Skin of body (tissue), 2 donors: ENCODE measurements around the gene SCAF1. TPM values are rescaled to one million over a fixed set of nuclear protein-coding genes. Genes with fewer than 3 reads are reported as not detected.

Source experiments
- DNase-seq: peaks from one replicate; lab custom pipeline; 2025; lab: John Stamatoyannopoulos, UW
- total RNA-seq: library from RNA; depleted of rRNA; stranded (reverse); fragments of >200 nt; gene quantifications from one replicate; pipeline ENCODE4 v1.2.3, GENCODE V29; 2014

SCAF1 gene, protein sequence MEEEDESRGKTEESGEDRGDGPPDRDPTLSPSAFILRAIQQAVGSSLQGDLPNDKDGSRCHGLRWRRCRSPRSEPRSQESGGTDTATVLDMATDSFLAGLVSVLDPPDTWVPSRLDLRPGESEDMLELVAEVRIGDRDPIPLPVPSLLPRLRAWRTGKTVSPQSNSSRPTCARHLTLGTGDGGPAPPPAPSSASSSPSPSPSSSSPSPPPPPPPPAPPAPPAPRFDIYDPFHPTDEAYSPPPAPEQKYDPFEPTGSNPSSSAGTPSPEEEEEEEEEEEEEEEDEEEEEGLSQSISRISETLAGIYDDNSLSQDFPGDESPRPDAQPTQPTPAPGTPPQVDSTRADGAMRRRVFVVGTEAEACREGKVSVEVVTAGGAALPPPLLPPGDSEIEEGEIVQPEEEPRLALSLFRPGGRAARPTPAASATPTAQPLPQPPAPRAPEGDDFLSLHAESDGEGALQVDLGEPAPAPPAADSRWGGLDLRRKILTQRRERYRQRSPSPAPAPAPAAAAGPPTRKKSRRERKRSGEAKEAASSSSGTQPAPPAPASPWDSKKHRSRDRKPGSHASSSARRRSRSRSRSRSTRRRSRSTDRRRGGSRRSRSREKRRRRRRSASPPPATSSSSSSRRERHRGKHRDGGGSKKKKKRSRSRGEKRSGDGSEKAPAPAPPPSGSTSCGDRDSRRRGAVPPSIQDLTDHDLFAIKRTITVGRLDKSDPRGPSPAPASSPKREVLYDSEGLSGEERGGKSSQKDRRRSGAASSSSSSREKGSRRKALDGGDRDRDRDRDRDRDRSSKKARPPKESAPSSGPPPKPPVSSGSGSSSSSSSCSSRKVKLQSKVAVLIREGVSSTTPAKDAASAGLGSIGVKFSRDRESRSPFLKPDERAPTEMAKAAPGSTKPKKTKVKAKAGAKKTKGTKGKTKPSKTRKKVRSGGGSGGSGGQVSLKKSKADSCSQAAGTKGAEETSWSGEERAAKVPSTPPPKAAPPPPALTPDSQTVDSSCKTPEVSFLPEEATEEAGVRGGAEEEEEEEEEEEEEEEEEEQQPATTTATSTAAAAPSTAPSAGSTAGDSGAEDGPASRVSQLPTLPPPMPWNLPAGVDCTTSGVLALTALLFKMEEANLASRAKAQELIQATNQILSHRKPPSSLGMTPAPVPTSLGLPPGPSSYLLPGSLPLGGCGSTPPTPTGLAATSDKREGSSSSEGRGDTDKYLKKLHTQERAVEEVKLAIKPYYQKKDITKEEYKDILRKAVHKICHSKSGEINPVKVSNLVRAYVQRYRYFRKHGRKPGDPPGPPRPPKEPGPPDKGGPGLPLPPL
- 8.5 TPM for total RNA-seq

DNA sequence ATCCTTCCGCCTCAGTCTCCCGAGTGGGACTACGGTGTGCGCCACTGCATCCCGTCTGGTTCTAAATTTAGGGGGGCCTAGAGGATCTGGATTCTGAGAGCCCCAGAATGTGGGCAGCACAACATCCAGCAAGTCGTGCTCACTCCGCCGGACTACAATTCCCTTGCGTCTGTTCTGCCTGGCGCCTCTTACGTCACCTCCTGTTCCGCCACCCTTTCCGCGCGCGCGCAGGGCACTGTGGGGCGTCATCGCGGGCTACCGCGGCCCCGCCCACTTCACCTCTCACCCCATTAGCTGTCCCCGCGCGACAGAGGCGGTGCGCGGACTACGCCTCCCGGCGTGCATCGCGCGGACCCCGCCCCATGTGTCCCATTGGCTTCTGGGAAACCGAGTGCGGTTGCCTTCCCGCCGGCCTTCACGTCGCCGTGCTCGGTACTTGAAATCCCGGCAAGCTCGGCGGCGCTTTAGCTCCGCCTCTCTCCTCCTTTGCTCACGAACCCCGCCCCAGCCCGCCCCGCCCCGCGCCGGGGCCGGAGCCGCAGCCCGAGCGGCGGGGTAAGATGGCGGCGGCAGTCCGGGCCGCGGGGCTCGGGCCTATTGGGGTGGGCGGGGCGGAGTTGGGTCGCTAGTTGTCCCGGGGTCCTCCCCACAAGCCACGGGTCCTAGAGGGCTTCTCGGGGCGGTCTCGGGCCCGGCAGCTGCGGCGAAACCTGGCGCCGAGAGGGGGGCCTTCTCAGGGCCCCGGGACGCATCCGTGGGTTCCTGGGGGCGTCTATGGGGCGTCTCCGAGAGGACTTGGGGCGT is at the start of gene SCAF1:
Gene SCAF1, plus strand, starts transcription at position 522 of the 804 bp plus-strand sequence. CDS start 2,818 bp downstream, outside the sequence.
- DNase-seq, result peak; percentile 99

DNA sequence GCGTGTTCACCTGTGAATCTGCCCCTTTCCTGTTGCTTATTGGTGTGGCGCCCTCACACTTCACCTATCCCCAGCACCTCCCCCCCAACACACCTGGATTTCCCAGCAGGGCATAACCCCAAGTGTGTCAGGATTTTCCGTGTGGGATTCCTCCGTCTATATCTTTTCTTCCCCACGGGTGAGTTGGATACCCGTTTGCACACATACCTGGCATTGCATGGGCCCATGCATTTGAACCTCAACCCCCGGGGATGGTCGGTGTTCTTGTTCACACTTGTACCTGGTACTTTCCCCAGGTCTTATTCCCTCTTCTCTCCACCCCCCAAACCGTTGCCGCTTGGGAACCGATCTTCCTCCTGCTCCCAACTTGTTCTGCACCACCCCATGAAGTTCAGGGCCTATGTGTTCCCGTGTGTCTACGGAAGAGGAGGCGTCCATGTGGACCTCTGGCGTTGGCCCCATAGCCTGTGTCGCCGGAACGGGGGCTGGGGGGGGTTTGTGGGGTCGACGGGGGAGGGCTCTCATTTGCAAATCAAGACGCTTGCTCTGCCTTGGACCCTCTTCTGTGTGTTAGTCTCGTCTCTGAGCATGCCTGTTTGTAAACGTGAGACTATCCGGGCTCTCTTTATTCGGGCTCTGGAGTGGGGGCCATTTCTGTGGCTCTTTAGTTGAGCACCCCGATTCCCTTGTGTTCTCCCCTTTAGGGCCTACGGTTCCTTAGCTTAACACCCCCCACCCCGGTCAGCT is 49.4 kb upstream of the SCAF1 start:
- DNase-seq, result no peak

DNA sequence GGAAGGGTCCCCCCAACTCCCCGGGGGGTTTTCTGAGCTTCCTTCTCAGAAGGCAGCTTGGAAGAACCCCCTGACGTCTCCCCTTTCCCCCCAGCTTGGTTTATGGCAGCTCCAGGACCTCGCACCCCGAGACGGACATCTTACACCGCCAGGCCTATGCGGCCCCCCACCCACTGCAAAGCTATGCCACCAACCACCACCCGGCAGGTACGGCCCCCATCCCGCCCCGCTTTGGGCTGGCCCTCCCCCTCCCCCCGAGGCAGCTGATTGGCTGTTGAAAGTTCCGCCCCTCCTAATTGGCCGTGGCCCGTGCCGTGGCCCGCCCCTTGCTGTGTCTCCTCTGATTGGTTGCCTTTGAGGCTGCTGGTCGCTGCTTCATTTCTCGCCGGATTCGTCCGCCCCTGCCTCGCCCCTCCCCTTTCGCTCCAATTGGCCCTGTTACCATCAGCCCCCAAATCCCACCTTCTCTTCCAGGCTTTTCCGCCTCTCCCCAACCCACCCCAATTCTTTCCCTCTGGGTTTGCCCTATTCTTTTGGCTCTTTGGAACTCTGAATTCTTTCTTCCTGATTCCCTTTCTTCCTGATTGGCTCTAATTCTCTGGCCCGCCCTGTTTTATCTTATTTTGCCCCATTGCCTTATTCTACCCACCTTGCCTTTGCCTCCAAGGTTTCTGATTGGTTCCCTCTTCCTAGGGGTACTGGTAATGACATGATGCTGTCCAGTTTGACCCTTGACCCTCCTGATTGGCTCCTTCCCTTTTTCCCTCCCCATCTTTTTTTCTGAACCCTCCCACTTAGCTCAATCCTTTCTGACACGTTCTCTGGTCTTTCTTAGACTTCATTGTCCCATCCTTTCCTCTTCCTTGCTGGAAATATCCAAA is 48.5 kb upstream of the SCAF1 start:
- DNase-seq, result peak; percentile 86

DNA sequence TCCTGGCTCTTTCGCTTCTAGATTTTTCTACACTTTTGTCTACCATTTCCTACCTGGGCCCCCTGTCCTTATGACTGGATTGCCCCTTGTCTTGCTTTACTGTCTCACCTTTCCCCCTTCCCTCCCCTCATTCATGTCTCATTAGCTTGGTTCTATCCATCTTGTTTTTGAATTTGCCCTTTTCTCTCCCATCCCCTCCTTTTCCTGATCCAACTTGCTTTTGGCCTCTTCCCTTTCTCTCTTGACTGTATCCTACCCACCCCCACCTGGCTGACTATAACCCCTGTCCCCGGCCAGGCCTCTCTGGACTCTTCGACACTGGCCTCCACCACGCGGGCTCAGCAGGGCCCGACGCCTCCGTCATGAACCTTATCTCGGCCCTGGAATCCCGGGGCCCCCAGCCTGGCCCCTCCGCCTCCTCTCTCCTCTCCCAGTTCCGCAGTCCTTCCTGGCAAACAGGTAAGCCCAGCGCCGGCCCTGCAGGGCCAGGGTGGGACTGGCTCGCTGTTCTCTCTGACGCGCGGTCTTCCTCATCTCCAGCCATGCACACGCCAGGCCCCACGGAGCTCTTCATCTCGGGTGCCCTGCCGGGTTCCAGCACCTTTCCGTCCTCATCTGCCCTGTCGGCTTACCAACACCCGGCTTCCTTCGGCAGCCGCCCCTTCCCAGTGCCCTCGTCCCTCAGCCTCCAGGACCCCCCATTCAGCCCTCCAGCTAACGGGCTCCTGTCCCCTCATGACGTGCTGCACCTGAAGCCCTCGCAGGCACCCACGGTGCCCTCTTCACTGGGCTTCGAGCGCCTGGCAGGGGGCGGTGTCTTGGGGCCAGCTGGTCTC is 47.6 kb upstream of the SCAF1 start:
- no peak for DNase-seq

DNA sequence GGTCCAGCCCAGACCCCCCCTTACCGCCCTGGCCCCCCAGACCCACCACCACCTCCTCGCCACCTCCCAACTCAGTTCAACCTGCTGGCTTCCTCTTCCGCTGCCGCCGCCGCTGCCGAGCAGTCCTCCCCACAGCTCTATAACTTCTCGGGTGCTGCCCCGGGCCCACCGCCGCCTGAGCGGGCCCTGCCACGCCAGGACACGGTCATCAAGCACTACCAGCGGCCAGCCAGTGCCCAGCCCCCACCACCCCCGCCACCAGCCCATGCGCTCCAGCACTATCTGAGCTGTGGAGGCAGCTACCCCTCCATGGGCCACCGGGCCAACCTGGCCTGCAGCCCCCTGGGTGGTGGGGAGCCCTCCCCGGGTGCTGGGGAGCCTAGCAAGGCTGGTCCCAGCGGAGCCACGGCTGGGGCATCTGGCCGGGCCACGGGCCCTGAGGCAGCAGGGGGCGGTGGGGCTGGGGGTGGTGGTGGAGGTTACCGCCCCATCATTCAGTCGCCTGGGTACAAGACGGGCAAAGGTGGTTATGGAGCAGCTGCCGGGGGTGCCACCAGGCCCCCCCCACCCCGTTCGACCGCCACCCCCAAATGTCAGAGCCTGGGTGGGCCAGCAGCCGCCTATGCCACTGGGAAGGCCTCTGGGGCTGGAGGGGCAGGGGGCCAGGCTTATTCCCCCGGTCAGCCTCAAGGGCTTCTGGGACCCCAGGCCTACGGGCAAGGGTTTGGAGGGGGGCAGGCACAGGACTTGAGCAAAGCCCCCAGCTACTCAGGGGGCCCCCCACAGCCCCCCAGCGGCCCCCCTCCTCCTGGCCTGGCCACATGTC is 46.8 kb upstream of the SCAF1 start:
- DNase-seq, result no peak

DNA sequence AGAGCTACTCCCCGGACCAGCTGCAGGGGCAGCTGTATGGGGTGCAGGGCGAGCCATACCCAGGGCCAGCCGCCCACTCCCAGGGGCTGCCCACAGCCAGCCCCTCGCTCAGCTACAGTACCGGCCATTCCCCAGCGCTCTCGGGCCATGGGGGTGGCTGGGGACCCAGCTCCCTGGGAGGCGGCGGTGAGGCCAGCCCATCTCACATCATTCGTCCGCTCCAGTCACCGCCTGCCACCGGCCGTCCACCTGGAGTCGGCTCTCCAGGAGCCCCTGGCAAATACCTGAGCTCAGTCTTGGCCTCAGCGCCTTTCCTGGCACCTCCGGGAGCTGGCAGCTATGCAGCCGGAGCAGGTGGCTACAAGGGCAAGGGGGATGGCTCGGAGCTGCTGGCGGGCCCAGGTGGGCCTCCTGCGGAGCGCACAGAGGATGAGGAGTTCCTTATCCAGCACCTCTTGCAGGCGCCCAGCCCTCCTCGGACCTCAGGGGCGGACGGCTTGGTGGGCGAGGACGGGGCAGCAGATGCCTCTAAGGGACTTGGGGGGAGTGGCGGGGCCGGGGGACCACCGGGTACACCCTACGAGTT is 46.1 kb upstream of the SCAF1 start:
- DNase-seq, result no peak

DNA sequence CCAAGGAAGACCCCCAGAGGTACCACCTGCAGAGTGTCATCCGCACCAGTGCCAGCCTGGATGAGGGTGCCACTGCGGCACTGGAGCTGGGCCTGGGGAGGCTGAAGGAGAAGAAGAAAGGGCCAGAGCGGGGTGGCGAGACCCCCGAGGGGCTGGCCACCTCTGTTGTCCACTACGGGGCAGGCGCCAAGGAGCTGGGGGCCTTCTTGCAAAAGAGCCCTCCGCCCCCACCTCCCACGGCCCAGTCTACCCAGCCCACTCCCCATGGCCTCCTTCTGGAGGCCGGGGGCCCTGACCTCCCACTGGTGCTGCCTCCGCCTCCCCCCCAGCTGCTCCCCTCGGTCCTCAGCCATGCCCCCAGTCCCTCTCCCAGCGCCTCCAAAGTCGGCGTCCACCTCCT is 45.6 kb upstream of the SCAF1 start:
- no peak for DNase-seq

DNA sequence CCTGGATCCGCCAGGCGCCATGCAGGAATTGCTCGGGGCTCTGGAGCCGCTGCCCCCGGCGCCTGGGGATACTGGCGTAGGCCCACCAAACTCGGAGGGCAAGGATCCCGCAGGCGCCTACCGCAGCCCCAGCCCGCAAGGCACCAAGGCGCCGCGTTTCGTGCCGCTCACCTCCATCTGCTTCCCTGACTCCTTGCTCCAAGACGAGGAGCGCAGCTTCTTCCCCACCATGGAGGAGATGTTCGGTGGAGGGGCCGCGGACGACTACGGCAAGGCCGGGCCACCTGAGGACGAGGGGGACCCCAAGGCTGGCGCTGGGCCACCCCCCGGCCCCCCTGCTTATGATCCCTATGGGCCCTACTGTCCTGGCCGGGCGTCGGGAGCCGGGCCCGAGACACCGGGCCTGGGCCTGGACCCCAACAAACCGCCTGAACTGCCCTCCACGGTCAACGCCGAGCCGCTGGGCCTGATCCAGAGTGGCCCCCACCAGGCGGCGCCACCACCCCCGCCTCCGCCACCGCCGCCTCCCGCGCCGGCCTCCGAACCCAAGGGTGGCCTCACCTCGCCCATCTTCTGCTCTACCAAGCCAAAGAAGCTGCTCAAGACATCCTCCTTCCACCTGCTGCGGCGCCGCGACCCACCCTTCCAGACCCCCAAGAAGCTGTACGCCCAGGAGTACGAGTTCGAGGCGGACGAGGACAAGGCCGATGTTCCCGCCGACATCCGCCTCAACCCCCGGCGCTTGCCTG is 44.9 kb upstream of the SCAF1 start:
- no peak for DNase-seq

DNA sequence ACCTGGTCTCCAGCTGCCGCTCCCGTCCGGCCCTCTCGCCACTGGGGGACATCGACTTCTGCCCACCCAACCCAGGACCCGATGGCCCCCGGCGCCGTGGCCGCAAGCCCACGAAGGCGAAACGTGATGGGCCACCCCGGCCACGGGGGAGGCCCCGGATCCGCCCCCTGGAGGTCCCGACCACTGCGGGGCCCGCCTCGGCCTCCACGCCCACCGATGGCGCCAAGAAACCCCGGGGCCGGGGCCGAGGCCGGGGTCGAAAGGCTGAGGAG is 44.4 kb upstream of the SCAF1 start:
- DNase-seq, result no peak

DNA sequence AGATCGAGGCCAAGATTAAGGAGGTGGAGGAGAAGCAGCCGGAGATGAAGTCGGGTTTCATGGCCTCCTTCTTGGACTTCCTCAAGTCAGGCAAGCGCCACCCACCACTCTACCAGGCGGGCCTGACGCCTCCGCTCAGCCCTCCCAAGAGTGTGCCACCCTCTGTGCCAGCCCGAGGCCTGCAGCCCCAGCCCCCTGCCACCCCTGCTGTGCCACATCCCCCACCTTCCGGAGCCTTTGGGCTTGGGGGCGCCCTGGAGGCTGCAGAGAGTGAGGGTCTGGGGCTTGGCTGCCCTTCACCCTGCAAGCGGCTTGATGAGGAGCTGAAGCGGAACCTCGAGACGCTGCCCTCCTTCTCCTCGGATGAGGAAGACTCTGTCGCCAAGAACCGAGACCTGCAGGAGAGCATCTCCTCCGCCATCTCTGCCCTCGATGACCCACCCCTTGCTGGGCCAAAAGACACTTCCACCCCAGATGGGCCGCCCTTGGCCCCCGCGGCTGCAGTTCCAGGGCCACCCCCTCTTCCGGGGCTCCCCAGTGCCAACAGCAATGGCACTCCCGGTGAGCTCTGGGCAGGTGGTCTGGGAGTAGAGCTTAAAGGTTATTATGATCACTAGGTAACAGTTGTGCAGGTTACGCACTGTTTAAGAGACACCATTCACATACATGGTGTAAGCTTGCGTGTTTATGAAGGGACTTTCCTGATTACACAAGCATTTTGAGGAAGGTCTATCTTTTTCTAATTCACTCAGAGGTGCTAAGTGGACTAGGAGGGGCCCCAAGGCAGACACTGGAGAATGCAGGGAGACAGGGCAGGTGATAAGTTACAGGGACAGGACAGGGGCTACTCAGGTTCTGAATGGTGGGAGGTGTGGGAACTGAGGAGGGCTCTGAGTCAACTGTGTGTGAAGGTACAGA is 42.4 kb upstream of the SCAF1 start:
- DNase-seq, result no peak

DNA sequence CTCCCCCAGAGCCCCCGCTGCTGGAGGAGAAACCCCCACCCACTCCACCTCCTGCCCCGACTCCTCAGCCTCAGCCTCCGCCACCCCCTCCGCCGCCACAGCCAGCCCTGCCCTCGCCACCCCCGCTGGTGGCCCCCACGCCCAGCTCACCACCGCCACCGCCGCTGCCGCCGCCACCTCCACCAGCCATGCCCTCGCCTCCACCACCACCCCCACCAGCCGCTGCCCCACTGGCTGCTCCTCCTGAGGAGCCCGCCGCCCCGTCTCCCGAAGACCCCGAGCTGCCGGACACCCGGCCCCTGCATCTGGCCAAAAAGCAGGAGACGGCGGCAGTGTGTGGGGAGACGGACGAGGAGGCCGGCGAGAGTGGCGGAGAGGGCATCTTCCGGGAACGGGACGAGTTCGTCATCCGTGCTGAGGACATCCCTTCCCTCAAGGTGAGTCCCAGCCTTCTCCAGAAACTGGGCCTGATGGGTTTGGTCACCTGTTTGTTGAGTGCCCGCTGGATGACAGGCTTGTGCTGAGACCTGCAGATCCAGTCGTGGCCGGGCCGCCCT is 40.4 kb upstream of the SCAF1 start:
- DNase-seq, result no peak

DNA sequence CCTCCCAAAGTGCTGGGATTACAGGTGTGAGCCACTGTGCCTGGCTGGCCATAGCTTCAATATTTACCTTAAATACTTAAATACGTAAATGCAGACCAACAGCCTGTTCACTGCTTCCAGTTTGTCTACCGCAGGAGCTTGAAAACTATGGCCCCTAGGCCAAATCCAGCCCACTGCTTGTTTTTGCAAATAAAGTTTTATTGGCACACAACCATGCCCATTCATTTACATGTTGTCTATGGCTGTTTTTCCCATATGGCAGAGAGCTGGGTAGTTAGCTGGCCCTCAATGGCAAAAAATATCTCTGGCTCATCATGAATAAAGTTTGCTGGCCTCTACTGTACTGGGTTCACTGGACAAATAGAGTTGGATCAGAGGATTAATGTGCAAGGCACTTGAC is 39.2 kb upstream of the SCAF1 start:
- DNase-seq, result no peak

DNA sequence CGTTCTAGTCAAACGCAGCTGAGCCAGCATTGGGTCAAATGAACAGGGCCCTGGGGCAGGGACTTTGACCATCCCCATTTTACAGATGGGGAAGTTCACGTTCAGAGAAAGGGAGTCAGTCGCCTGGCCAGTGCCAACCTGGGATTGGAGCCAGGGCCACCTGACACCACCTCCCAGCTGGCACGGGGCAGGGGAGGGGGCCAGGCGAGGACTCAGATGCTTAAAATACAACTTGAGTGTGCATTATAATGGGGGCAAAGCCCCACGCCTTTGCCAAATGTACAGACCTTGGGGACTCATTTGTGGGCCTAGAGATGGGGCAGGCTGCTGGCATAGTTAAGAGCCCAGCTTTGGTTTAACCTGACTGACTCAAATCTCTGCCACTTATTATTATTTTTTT is 36.4 kb upstream of the SCAF1 start:
- no peak for DNase-seq

DNA sequence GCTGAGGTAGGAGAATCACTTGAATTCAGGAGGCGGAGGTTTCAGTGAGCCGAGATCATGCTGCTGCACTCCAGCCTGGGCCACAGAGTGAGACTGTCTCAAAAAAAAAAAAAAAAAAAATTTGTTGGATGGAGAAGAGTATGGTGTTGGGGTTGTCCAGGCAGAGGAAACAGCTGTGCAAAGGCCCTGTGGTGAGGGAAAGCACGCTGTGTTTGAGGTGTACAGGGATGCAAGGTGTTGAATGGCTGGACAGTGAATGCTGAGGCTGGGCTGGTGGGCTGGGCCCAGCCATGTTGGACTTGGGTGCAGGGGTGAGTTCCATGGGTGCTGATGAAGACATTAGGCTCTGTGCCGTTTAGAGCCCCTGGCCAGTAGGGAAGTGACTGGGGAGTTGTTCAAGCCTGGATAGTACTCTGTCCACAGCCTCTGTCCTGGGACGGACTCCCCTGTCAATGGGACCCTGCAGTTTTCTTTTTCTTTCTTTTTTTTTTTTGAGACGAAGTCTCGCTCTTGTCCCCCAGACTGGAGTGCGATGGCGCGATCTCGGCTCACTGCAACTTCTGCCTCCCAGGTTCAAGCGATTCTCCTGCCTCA is 32.4 kb upstream of the SCAF1 start:
- no peak for DNase-seq

DNA sequence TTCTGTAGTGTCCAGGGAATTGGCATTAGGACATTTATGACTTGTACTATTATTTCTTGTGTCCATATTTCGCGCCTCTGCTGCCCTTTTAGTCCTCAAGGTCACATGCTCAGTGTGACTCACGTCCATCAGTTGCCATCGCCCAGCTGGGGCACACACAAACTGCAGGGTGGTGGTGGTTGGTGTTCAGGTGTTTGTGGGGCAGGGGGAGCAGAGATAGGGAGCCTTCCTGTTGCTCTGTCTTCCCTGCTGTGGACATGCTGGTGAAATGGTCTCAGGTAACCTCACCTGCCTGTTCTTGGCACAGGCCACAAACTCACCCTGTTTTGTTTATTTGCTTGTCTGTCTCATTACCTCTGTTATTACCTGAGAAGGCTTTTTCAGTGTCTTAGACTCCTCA is 28.6 kb upstream of the SCAF1 start:
- DNase-seq, result no peak
